Measurements from ENCODE around the gene CALML3.

- TF ChIP-seq CTCF (IDR thresholded peaks at IDR 0.05) (no peak), POLR2A (IDR thresholded peaks at IDR 0.05) (no peak)
Measured at GRCh38 chr10:5529702-5530411, 5.1 kb downstream of the CALML3 start.
